ENCODE data around the gene MSI2.

MSI2 gene

DNA sequence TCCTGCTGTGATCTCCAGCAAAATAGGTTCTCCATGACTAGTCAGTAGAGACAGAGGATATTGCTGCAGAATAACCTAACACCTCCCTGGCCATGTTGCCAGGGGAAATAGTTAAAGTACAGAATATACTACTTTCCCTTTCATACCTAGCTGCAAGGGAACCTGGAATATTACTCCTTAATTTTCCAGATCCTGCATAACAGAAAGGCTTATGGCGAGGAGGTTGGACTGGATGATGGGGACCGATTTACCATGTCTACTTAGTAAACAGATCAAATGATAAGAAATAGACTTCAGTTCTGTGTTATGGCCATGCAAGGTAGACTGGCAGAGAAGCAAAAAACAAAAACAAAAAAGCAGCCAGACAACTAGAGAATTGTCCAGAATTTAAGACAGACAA is 117.4 kb downstream of the MSI2 start:
- FAIRE-seq: no peak

GRCh38 chr17:57375040-57375769 is 118.9 kb downstream of the MSI2 start:
- no peak for FAIRE-seq

DNA sequence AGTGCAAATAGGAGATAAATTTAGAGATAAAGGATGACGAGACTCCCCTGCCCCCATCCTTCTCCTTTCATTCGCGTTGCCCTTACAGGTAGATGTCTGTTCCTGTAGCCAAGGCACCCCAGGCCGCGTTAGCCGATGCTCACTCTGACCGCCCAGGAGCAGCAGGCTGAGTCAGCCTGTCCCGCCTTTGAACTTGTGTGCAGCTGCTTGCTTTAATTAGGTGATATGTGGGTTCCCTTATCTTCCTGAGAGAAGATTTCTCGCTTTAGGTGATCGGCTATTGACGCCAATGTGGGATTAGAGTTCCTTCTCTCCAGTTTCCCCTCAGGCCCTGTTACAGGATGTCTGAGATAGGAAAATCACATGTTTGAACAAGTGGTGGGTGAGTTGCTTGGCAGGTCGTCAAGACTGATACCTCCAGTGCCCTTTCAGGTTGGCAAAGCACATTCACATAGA is 119.5 kb downstream of the MSI2 start:
- no peak for FAIRE-seq

DNA sequence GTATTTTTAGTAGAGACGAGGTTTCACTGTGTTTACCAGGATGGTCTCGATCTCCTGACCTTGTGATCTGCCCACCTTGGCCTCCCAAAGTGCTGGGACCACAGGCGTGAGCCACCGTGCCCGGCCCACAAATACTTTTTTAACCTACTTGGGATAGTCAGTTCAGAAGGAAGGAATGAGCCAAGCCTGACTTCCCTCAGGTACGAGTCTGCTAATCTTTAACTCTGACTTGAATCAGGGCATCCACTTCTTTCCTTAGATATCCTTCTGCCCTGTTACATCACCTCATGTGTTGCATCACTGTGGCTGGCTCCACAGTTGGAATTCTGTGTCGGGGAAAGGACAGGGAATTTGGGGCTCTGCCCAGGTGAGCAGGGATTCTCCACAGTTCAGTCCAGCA is 120.8 kb downstream of the MSI2 start:
- no peak for FAIRE-seq

GRCh38 chr17:57379237-57379894 is 123.0 kb downstream of the MSI2 start:
- no peak for FAIRE-seq

GRCh38 chr17:57379895-57380434 is 123.6 kb downstream of the MSI2 start:
- no peak for FAIRE-seq

GRCh38 chr17:57381498-57381897 is 125.2 kb downstream of the MSI2 start:
- no peak for FAIRE-seq

- FAIRE-seq: no peak
Measured at GRCh38 chr17:57384219-57384618, 127.9 kb downstream of the MSI2 start.

GRCh38 chr17:57385975-57386374 is 129.7 kb downstream of the MSI2 start:
- no peak for FAIRE-seq

GRCh38 chr17:57387575-57387974 is 131.3 kb downstream of the MSI2 start:
- no peak for FAIRE-seq

DNA sequence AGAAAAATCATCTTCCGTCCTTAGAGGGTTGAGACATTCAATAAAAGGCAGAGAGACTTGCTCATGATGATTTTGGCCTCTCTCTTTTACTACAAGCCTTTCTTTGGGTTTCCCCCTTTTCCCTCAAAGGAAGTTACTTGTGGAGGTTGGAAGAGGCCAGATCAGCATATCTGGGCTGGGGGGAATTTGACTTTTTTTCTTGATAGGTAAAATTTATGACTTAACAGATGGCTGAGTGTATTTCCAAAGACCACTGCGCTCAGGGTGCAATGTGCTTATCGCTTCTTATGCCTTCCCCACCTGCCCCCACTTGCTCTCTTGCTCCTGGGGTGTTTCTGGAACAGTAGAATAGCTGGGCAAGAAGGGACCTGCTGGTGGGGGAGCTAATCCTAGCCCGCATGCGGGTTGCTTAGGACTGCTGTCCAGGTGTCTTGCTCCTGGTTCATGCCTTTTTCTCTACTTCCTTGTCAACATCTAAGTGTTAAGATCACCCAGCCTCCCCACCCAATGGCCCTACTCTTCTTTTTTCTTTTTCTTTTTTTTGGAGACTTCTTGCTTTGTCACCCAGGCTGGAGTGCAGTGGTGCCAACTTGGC is 131.9 kb downstream of the MSI2 start:
- FAIRE-seq: no peak

DNA sequence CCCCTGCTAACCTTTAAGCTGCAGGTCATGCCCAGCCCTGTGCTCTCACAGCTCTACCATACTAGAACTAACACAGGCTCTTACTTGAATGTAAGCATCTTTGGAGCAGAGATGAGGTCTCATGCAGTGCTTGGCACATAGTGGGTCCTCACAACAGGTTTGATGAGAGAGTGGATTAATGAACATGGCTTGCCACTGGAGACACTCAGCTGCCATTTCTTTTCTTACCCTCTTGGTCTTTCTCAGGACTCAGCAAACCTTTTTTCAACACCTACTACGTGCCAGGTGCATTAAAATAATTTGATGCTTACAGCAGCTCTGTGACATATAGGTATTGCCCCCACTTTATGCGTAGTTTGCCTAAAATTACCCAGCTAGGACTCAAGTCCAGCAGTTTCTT is 133.2 kb downstream of the MSI2 start:
- FAIRE-seq: no peak

- FAIRE-seq: no peak
Measured at GRCh38 chr17:57391076-57391825, 134.9 kb downstream of the MSI2 start.

DNA sequence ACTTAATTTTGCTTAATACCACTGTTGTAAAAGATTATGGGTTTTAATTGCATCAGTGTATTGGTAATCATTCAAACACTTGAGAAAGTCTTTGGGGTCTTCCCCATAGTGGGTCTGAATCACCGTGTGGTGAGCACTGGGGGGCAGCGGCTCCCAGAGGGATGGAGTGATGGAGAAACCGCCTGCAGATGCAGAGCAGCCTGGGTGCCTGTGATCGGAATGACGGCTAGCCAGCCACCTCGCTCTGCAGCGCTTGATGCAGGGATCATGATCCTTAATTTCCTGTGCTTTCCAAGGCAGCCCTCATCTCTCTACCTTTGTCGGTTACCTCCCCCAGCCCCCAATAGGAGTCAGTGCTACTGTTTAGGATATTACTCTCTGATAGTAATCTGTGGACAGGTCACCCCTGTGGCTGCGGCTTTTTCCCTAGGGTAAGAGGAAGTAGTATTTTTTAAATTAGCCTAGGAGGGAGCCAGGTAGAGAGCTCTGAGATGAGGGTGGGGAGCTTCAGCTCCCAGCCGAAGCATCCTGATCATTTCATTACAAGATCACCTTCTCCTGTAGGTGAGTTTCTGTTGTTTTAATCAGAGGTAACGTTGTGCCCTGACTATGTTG is 135.6 kb downstream of the MSI2 start:
- FAIRE-seq: no peak

DNA sequence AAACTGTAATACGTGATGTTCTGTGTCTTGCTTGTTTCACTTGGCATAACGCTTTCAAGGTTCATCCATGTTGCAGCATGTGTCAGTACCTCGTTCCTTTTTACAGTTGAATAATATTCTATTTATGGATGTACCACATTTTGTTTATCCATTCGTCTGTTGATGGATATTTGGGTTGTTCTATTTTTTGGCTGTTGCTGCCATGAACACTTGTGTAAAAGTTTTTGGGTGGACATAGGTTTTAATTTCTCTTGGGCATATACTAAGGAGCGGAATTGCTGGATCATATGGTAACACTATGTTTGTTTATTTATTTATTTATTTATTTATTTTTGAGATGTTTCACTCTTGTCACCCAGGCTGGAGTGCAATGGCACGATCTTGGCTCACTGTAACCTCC is 137.0 kb downstream of the MSI2 start:
- no peak for FAIRE-seq

DNA sequence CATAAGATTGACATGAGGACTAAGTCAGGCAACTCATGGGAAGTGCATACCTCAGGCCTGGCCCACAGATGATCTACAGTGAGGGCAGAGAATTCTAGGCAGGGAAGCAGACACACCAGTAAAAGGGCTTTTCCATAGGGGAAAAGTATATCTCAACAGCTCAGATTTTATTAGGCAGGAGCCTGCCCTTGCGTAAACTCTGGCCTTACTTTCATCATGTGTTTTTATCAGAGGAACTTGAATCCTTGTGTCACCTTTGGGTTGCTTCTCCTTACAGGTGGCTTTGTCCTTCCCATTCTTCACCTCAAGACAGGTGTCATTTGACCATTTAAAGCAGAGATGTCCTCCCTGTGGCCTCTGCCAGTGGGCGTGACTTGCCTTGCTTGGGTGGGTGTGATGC is 138.1 kb downstream of the MSI2 start:
- FAIRE-seq: no peak

GRCh38 chr17:57395721-57396321 is 139.5 kb downstream of the MSI2 start:
- no peak for FAIRE-seq

DNA sequence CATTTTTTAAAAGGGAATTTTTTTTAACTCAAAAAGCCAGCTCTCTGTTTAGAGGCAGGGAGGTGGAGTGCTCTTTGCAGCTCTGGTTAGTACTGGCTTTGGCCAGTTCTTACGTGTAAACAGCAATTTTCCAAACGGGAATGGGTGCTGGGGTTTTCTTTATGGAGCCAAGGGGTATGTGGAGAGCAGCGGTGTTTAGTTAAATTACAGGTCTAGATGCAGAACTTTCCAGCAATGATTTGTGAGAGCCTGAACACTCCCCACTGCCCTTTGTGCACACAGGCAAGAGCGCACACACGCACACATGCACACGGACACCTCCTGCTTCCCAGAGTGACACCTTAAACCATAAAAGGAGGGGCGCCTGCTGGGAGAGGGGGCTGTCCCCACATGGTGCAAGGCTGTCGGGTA is 140.2 kb downstream of the MSI2 start:
- FAIRE-seq: no peak

- FAIRE-seq: no peak
Measured at GRCh38 chr17:57397402-57397801, 141.1 kb downstream of the MSI2 start.

GRCh38 chr17:57399690-57400089 is 143.4 kb downstream of the MSI2 start:
- FAIRE-seq: no peak

- no peak for FAIRE-seq
Measured at GRCh38 chr17:57400648-57401047, 144.3 kb downstream of the MSI2 start.
